HG03108 (cell line): ENCODE results near the gene POU6F2.

Experiments
- ATAC-seq: cut with Tn5 transposase; IDR thresholded peaks from one replicate; pipeline ENCODE4 v1.9.1; 2021; ENCODE audit warnings: moderate library complexity; ENCODE audit not compliant: unreplicated experiment

The POU6F2 gene

DNA sequence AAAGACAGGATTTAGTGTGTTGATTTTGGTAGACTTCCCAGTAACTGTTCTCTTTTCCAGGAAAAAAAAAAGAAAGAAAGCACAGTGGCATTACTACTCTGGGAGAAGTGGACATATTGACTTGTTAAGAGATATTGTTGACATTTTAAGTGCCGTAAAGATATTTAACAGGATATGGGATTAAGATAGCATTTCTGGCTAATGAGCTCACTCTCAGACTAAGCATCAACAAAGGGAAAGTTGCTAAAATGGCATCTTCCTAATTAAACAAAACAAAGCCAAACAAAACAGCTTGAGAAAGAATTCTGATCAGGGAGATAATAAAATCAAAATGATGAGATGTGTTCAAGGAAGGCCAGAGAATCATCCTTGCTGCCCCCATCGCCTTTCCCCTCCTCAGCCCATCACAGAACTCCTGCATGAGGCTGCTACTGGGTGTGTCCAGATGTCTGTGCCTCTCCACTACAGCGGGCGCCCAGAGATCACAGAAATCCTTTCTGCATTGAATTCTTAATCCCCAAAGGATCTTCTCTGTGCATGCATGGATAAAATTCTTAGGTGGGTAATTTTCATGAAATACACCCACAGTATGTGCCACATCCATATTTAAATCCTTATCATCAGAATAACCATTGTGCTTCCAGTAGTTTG is 270.5 kb downstream of the POU6F2 start:
- ATAC-seq, result no peak

DNA sequence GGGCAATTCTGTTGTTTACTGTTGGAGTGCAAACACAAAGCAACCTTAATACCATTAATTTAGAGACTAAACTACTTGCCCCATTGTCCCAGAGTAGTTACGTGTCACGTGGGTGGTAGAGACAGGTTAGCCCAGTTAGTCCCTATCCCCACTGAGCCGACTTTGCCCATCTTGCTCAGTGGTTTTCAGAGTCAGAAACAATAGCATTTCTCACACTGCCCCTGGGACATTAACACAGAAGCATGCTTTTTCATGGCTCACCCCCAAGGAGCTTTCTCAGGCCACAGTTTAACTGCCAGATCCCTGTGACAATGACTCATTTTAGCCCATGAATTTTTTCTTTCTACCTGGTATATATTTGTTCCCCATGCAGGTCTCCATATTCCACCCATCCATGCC is 271.0 kb downstream of the POU6F2 start:
- ATAC-seq, result no peak

DNA sequence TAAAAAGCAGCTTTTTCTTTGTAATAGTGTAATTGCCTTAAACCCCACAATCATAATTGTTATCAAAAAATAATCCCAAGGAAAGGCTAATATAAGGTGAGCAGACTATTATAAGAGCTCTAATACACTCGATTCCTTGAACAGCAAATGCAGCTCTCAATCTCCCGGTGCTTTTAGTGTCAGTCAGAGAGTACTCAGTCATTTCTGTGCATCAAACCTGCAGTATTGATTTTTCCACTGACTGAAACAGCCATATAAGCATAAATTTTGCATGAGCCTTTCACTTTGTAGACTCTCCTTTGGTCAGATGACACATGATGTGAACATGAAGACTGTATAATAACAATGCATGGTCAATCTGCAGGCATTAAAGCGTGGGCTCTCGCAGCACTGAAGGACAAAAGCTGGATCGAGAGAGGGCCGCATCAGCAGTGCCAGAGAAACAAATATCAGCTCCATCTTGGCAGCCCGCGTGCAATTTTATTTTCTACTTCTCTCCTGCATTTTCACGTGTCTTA is 272.0 kb downstream of the POU6F2 start:
- ATAC-seq, result no peak

DNA sequence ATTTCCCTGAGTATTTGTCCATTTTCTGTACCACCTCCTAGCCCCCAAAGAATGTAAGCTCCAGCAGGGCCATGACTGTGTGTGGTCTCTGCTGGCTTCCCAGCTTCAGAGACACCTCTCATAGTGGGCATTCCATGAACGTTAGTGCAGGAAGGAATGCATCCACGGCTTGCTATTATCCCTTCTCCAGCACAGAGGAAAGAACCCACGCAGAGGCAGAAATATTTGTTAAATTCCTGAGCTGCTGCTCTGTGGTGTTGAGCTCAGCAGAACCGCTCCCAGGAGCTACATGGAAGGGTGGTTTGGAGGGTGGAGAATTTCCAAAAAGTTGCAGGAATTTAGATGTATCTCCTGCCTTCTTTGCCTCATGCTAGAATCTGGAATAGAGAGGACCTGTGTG is 275.2 kb downstream of the POU6F2 start:
- no peak for ATAC-seq

DNA sequence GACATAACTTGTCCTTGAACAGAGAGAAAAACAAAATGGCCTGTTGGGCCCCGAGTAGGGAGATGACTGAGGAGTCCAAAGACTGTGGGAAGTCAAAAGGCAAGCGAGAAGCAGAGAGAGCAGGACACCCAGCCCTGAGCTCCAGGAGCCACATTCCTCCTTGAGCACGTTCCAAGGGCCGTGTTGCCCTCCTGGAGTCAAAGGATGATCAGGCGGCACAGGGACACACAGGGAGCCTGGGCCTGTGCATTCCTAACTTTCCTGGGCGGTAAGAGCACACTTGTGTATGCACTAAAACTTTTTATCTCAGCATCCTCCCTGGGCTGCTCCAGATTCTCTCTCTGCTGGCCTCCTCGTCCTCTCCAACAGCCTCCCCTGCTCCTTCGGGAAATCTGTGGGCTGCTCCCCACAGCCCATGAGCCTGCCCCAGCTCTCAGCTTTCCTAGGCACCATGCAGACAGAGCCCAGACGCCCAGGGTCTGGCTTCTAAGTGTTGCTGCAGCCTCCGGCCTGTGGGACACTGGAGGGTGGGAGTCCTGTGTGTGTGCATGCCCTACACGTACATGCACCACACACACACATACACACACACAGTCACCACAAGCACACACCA is 281.8 kb downstream of the POU6F2 start:
- ATAC-seq, result no peak

DNA sequence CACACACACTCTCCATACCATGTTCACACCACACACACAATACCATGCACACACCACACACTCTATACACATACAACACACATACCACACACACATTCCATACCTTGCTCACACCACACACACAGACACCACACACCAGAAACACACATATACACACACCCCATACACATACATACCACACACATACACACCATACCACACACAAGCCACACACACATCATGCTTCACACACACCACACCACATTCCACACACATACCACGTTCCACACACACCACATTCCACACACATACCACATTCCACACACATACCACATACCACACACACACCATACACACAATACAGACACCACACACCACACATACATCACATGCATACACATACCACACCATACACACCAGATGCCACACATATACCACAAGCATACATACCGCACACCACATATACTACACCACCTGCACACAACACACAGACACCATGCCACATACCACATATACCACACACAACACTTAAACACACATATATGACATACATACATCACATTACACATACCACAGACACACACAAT is 282.7 kb downstream of the POU6F2 start:
- ATAC-seq, result no peak

DNA sequence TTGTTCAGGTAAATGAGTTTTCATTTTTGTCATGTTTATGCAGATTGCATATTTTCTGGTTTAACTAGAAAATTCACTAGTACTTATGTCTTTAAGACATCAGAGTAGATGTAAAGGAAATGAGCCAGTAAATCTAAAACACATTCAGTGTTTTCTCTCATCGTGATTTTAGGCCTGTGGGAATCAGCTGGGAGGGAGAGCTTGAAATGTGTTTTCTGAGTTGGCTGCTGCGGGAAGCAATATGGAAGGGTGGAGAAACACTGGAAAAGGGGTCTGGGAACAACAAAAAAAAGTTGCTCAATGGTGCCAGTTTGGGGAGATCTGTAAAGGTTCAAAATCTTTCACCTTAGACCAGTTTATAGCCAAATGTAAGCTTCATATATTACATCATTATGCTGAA is 284.1 kb downstream of the POU6F2 start:
- ATAC-seq, result no peak

DNA sequence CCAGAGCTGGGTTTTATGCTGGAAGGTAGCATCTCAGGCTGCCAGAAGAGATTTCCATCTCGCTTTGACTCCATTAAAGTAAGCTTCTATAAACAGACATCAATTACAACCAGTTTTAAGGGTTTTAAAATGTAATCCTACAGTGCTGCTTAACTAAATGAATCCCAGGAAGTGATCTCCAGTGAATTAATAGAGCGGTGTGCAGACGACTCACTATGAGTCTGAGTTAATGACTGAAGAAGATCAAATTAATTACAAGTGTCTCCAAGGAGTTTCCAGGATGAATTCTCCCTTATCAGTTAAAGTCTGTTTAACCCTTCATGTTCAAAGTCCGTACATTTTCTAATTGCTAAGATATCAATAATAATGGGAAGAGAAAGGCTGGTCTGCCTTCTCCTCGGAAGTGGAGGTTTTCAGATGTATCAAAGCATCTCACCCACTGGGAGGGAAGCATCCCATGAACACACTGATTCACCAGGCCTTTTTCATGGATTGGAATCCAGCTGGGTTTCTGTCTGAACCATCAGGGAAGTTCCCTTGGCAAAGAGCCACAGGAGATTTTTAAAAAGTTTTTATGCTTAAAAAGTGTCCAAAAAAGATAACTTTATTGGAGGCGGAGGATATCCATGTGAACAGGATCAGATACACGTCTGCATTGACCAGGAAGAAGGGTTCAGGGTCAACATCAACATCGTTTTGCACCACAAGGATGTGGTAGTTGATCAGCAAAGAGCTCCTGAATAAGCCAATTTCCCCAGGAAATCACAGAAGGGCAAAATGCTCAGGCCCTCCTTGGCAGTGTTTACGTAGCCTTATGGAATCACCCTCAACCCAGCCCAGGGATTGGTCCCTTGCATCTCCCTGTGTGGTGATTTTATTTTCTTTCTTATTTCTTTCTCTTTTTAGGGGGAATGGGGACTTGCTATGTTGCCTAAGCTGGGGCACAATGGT is 288.2 kb downstream of the POU6F2 start:
- ATAC-seq, result no peak

DNA sequence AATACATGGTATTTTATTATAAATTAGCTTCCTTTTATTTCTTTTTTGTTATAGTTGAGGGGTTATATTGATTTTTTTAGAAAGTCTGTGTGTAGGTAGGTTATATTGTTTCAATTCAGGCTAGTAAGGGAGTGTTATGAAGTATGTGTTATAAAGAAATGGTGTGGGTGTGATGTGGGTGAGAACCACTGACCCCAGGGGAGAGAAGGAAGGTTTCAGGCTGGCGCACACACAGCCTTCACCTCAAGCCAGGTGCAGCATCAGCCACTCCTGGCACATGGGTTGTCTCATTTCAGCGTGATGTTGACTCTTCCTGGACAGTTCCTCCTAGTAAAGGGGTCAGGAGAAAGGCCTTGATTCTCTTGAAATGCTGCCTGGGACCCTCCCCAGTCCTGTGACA is 291.3 kb downstream of the POU6F2 start:
- no peak for ATAC-seq

DNA sequence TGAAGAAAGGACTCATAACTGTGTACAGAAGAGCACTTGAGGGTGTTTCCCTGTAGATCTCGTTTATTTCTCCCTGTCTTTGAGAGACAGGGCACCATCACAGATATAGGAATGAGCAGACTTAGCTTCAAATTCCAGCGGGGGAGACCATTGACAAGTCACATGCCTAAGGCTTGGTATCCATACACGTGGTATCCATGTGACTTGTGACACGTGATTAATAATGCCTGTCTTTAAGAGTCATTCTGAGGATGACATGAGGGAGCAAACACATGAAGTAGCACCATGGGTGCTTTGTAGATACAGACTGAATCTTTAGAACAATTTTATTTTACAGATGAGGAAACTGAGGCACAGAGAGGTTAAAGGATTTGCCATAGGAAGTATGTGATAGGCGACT is 292.3 kb downstream of the POU6F2 start:
- ATAC-seq, result no peak

DNA sequence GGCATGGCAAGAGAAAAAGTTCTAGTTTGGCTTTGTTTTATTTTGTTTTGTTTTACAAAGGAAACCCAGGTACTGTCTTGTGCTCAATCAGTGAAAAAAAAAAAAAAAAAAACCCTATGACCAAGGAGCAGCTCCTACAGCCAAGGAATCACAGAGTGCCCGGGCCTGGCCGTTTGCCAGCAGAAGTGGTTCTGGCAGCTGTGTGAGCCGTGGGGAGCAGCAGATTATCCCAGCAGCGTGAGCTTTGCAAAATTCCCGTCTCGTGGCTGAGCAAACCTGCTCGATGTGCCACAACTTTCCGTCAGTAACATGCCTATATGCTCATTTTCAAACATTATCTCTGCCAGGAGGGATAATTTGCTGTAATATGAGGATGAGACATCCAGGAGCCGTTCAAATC is 293.7 kb downstream of the POU6F2 start:
- no peak for ATAC-seq

DNA sequence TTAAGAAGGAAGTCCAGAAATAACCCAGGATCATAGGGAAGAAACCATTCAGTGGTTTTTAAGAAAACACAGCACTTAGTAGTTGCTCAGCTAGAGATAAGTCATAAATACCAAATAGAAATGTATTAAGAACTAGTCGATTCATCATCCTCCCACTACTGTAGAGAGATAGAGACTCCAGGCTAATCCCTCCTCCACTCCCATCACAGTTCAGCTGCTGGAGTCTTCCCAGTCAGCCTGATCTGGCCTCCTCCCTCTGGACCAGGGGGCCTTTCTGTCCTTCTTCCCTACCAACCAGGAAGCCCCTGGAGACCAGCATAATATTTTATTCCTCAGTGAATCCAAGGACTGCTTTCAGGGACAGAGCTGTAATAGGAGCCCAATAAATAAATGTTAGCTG is 294.4 kb downstream of the POU6F2 start:
- ATAC-seq, result no peak

DNA sequence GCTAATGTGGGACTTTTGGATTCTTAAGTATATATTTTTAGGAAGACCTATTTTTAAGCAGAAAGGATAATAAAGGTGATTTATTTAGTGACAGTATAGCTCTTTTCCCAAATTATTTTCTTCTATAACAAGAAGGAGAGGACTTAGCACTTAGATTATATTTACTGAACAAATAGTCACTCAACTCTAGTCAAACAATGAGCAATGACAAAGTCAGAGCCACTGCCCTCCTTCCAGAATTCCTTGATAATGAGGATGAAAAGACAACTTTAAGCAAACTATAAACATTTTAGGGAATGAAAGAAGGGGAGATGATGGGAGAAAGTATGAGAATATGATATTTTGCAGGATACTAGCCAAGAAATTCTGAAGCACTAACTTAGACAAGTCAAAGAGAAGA is 295.0 kb downstream of the POU6F2 start:
- ATAC-seq, result no peak

DNA sequence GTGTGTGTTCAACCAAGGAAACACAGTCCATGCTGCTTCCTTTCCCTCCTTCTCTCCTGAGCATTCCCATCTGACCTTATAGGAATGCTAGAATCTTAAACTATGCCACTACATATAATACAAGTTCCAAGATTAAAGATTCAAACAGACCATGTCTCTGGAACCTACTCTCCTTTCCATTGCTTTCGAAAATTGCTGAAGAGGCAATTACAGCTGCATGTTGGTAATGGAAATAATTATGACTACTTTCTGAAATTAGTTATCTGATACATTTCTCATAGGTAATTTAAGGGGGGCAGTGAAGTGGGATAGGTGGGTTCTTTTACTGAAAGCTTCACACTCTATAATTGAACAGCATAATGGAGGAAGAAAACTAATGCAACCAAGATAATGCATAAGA is 302.6 kb downstream of the POU6F2 start:
- no peak for ATAC-seq

DNA sequence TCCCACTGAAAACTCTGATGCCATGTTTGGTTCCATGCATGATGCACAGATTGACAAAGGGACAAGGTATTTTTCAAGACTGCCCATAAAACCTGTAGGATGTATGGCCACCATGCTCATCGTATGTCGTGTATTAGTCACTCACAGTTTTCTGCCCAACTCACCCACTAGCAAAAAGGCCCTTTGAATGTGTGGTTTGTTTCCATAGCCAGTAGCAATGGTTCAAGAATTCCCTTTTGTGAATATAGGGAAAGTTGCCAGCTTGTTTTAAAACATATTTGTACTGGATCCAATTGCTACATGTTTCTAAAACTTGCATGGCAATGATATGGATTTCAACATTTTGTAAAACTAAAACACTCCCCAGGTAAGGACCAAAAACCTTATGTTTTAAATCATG is 307.5 kb downstream of the POU6F2 start:
- ATAC-seq, result no peak

DNA sequence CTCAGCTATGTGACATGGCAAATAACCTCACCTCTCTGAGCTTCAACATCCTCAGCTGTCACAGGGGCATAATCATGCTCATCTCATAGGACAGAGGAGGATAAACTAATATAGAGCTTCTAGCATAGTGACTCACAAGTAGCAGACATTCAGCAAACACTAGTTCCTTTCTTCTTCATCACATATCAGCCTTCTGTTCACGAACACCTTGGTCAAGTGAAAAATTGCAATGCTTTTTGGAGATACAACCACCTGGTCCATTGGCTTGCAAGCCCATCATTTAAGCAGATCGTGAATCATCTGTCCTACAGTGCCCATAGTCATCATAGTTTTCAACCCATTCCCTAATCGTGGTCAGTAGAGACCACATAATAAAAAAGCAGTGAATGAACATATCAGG is 310.6 kb downstream of the POU6F2 start:
- no peak for ATAC-seq

DNA sequence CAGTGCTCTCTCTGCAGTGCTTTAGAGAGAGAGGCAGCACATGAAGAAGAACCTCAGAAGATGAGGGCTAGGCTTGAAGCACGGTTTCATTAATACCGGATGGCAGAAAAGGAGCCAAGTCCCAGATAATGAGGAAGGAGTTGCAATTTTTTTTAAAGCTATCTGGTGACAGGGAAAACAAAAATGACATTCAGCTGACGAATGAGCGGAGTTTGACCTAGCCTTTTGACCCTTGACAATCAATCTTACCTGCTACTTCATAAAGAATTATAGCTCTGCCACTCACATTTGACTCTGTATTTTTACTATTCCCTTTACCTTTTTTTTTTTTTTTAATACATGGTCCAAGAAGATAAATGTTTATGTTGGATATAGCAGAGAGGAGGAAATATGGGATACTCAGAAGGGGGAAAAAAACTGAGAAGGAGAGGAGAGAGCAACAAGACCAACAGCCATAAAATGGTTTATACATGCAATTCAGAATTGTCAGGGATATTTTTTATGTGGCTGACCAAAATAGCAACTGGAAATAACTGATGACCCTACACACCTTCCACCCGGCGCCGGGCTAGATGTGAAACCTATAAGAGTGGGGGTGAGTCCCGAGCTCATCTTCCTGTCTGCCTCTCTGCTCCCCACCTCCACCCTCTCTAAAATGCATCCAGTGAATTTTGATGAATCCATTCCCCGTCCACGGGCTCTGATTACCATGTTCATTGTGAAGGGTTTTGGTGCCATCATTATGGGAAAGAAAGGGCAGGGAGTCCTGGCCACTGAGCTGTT is 314.1 kb downstream of the POU6F2 start:
- no peak for ATAC-seq

DNA sequence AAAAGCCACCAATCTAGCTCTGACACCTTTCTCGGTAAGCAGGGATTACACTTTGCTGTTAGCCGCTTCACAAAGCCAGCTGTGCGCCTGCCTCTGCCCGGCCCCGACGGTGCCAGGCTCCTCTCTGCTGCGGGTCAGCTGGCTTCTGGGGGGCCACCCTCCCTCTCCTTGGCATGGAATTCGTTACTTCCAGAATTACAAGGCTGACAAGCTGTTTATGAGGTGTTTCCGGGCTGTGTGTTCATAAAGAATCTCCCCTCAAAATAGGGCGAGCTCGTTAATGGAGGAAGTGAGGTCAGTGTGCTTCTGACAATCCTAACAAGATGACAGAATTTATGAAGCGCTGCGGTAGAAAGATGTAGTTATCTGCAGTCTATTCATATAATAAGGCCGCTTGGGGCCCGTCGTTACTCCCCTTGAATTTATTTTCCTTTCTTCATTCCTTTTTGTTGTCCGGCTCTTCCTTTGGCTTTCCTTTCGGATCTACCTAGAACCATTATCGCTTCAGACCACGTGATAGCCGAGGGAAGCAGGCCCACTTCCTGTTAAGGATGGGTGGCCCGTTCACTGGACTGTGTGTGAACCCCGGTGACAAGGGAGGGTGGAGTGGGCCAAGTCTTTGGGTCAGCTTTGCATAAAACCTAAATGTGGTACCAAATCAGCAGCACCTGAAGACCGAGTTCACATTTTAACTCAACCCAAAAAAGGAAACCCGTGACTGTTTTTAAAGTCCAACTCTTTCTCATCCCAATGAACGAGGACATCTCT is 315.5 kb downstream of the POU6F2 start:
- no peak for ATAC-seq

DNA sequence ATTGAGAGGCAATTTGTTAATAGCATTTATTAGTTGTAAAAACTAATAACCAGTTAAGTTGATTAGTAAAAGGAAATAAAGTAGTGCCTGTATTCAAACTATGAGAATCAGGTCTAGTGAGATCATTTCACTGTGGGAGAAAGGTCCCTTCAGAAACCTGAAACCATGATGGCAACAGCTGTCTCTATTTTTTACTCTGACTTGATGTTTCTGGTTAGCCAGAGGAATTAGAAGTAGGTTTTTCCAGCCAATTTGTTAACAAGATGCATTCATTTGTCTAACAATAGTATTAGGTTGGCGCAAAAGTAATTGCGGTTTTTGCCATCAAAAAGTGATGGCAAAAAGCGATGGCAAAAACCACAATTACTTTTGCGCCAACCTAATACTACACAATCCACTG is 316.3 kb downstream of the POU6F2 start:
- no peak for ATAC-seq

DNA sequence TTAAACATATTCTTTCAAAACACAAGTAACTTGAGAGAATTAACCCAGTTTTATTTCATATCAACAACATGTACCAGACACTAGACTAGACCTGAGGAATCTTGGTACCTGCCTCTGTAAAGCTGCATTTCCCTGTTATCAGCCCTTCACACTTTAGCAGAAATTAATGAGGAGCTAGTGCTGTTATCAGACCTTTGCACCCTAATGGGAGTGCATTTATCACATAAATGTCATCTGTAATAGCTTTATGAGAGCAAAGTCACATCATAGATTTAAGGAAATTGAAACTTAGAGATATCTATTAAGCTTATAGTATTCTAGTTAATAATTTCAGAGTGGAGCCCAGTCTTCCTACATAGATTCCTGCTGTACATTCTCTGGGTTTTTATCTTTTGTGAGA is 318.1 kb downstream of the POU6F2 start:
- no peak for ATAC-seq
